ENCODE data around the gene ATP5F1C.
A peak's percentile ranks its signal among the peaks of the same experiment; 100 is the strongest.

Gene ATP5F1C

GRCh38 chr10:7787857-7788638, at the start of gene ATP5F1C, which contains the start of gene KIN (continued):
- TF ChIP-seq ZSCAN5A (tag by site-specific recombination; IDR thresholded peaks at IDR 0.05) (0 out of 2 replicates have a peak, but pooled peaks have one; percentile 35), ZNF211 (tag by site-specific recombination; IDR thresholded peaks at IDR 0.05; ENCODE audit: low read depth) (no peak), ZNF248 (tag by site-specific recombination; IDR thresholded peaks at IDR 0.05) (no peak), ZBTB11 (tag by site-specific recombination; conservative IDR thresholded peaks at IDR 0.05; ENCODE audit: low read depth) (peak; percentile 63), ZBTB26 (tag by site-specific recombination; optimal IDR thresholded peaks at IDR 0.05) (peak; percentile 36), ZNF473 (tag by site-specific recombination; IDR thresholded peaks at IDR 0.05) (no peak), KLF9 (tag by site-specific recombination; IDR thresholded peaks at IDR 0.05; ENCODE audit: low read depth) (peak; percentile 90)

- Histone ChIP-seq H3K4me3 (ENCODE audit: low read depth, low read length) (no peak overlapping the region), H3K4me1 (ENCODE audit: control insufficient read depth, insufficient read depth, low read length) (no peaks in the 10 kb centered on the region), H3K36me3 (ENCODE audit: control insufficient read depth in 2 of 2, insufficient read depth in 1 of 2, low read length in 2 of 2) (no peaks in the 10 kb centered on the region), H3K9me3 (ENCODE audit: control insufficient read depth, insufficient read depth, low read depth, low read length) (no peaks in the 10 kb centered on the region), H3K27ac (ENCODE audit: extremely low read depth, low read depth, low read length) (no peak overlapping the region)
- CTCF ChIA-PET, result no interaction called here
- POLR2A ChIA-PET, result no interaction called here
- no peak for TF ChIP-seq WT1 (tag by site-specific recombination; IDR thresholded peaks at IDR 0.05)
- no peak for TF ChIP-seq ZBTB48 (tag by site-specific recombination; IDR thresholded peaks at IDR 0.05)
- TF ChIP-seq MEIS1 (CRISPR knock-in tag; IDR thresholded peaks at IDR 0.05; ENCODE audit: borderline replicate concordance), result no peak
- TF ChIP-seq ZNF645 (tag by site-specific recombination; IDR thresholded peaks at IDR 0.05), result no peak
- TF ChIP-seq ZSCAN16 (tag by site-specific recombination; IDR thresholded peaks at IDR 0.05), result no peak
- TF ChIP-seq FEZF1 (tag by site-specific recombination; IDR thresholded peaks at IDR 0.05), result no peak
- TF ChIP-seq TCF7L2 (IDR thresholded peaks at IDR 0.05; ENCODE audit: borderline replicate concordance, low read depth, low read length), result no peak
- TF ChIP-seq ZFP69B (tag by site-specific recombination; IDR thresholded peaks at IDR 0.05), result no peak
- no peak for TF ChIP-seq ZNF221 (tag by site-specific recombination; IDR thresholded peaks at IDR 0.05; ENCODE audit: borderline replicate concordance)
- TF ChIP-seq ATF2 (tag by site-specific recombination; IDR thresholded peaks at IDR 0.05; ENCODE audit: low read depth), result no peak
- TF ChIP-seq OSR2 (tag by site-specific recombination; IDR thresholded peaks at IDR 0.05), result no peak
- no peak for TF ChIP-seq RBAK (tag by site-specific recombination; IDR thresholded peaks at IDR 0.05)
- no peak for TF ChIP-seq IKZF3 (tag by site-specific recombination; IDR thresholded peaks at IDR 0.05)
- no peak for TF ChIP-seq ZNF155 (tag by site-specific recombination; IDR thresholded peaks at IDR 0.05)
- no peak for TF ChIP-seq ZNF785 (tag by site-specific recombination; IDR thresholded peaks at IDR 0.05)
- no peak for TF ChIP-seq ZNF354C (tag by site-specific recombination; IDR thresholded peaks at IDR 0.05; ENCODE audit: borderline replicate concordance, low read depth)
- TF ChIP-seq ZBTB49 (tag by site-specific recombination; IDR thresholded peaks at IDR 0.05; ENCODE audit: low read depth), result no peak
These were observed 49.2 kb upstream of the ATP5F1C start for GRCh38 chr10:7738536-7739407.
